ENCODE results near the gene RNF149.
A peak's percentile ranks its signal among the peaks of the same experiment; 100 is the strongest.
"Not testable (repeated sequence)": the region's sequence is repeated elsewhere in the genome, so short reads cannot be mapped to it uniquely, and the experiment has no call there.

Gene RNF149

GRCh38 chr2:101253013-101253702 is 55.3 kb downstream of the RNF149 start:
- DNase-seq, result peak; percentile 91

- peak; percentile 99 for DNase-seq
Measured at GRCh38 chr2:101252408-101253012, 56.0 kb downstream of the RNF149 start, which contains the start of gene CNOT11. Gene CNOT11, plus strand, starts transcription at chr2:101252886. Its CDS starts 79 bp downstream, at chr2:101252965.

DNA sequence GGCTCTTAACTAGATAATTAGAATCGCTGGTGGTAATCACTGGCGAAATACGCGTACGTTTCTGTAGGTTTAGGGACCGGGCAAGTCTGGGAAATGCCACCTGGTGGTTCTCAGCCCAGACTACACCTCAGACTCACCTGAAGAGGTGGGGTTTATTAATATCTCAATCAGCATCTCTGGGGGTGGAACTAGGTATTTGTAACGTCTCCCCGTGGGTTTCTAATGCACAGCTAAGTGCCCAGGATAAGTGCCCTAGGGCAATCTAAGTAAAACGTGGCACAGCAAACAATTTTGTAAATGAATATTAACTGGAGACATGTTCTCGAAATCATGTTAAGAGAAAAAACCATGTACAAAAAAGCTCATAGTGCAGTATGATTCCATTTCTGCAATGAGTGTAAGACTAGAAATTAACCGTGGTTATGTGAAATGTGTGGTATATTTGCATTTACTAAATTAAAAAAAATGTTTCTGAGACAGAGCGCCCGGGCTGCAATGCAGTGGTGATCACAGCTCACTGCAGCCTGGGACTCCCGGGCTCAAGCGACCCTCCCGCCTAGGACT is 56.6 kb downstream of the RNF149 start:
- DNase-seq, result peak; percentile 63

DNA sequence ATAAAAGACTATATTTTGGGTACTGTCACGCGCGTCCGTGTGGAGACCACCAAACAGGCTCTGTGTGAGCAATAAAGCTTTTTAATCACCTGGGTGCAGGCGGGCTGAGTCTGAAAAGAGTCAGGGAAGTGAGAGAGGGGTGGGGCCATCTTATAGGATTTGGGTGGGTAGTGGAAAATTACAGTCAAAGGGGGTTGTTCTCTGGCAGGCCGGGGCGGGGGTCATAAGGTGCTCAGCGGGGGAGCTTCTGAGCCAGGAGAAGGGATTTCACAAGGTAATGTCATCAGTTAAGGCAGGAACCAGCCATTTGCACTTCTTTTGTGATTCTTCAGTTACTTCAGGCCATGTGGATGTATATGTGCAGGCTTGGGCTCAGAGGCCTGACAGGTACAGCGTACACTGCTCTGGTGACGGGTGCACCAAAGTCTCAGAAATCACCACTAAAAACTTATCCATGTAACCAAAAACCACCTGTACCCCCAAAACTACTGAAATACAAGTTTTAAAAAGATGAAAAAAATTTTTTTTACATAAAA is 57.2 kb downstream of the RNF149 start:
- not testable (repeated sequence) for DNase-seq

GRCh38 chr2:101249826-101250225 is 58.7 kb downstream of the RNF149 start:
- DNase-seq, result no peak

- not testable (repeated sequence) for DNase-seq
Measured at GRCh38 chr2:101248756-101249155, 59.7 kb downstream of the RNF149 start.

DNA sequence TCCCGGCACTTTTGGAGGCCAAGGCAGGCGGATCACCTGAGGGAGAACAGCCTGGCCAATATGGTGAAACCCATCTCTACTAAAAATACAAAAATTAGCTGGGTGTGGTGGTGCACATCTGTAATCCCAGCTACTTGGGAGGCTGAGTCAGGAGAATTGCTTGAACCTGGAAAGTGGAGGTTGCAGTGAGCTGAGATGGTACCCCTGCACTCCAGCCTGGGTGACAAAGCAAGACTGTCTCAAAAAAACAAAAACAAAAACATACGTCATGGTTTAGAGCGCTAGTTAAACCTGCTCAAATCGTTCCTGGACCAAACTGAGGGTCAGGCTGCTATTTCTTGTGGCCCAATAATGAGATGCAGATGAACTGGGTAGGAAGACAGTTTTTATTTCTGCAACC is 63.0 kb downstream of the RNF149 start:
- DNase-seq, result not testable (repeated sequence)

DNA sequence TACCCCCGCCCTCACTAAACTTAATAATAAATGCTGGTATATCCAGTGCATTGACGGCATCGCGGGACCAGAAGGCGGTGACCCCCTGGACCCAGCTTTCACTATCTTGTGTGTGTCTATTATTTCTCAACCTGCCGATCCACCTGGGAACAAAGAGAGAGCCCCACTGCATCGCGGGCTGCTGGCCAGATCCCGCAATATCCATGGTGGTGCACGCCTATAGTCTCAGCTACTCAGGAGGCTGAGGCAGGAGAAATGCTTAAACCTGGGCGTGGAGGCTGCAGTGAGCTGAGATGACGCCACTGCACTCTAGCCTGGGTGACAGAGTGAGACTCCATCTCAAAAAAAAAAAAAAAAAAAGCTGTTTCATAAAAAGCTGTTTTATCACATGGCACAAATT is 63.6 kb downstream of the RNF149 start:
- DNase-seq, result not testable (repeated sequence)

GRCh38 chr2:101244373-101244772 is 64.1 kb downstream of the RNF149 start:
- DNase-seq, result not testable (repeated sequence)

- no peak for DNase-seq
Measured at GRCh38 chr2:101241158-101241557, 67.3 kb downstream of the RNF149 start.

DNA sequence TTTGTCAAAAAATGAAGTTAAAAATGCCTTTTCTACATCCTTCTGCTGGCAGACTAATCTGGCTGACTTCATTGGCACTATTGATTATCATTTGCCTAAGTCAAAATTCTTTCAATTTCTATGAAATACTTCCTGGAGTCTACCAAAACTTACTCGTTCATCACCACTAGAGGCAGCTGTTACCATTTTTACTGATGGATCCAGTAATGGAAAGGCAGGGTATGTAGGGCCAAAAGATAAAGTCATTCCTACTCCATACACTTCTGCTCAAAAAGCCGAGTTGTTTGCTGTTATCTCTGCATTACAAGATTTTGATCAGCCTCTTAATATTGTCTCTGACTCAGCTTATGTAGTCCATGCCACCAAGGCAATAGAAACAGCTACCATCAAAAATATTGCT is 67.8 kb downstream of the RNF149 start:
- DNase-seq, result not testable (repeated sequence)

DNA sequence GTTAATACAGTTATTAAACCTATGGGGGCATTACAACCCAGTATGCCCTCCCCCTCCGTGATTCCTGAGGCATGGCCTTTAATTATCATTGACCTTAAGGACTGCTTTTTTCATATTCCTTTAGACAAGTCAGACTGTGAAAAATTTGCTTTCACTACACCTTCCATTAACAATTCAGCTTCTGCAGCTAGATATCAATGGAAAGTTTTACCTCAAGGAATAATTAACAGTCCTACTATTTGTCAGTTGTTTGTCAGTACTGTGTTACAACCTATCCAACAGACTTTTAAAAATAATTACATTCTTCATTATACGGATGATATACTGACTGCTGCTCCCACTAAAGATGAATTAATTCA is 68.8 kb downstream of the RNF149 start:
- not testable (repeated sequence) for DNase-seq

DNA sequence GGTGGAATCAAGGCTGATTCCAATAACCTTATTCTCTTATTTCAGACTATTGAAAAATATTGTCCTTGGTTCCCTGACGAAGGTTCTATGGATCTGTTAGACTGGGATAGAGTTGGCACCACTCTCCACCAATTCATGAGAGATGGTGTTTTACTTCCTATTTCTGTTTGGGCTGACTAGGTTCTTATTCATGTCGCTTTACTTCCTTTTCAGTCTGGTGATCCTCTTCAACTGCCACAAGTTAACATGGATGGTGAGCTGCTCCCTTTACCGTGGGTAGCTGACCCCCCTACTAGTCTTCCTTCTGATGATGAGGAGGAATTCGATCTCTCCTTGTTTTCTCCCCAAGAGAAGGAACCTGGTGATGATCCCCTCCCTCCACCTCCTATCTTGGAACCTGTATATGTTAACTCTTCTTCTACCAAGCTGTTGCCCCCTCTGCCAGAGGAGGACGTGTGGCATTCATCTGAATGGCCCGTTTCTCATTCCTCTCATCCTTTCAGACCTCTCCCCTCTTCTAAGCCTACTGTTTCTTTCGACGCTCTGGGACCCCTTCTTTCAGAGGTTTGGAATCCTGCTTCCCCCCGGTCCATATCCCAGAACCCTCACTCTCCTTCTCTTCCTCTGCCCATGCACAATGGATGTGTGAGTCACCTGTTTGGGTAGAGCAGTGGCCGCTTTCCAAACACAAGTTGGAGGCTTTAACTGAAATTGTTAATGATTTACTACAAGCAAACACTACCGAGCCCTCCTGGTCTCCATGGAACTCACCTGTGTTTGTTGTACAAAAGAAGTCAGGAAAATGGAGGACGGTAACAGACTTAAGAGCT is 69.4 kb downstream of the RNF149 start:
- no peak for DNase-seq

GRCh38 chr2:101237944-101238343 is 70.6 kb downstream of the RNF149 start:
- not testable (repeated sequence) for DNase-seq

GRCh38 chr2:101235956-101236355 is 72.5 kb downstream of the RNF149 start:
- DNase-seq, result not testable (repeated sequence)

DNA sequence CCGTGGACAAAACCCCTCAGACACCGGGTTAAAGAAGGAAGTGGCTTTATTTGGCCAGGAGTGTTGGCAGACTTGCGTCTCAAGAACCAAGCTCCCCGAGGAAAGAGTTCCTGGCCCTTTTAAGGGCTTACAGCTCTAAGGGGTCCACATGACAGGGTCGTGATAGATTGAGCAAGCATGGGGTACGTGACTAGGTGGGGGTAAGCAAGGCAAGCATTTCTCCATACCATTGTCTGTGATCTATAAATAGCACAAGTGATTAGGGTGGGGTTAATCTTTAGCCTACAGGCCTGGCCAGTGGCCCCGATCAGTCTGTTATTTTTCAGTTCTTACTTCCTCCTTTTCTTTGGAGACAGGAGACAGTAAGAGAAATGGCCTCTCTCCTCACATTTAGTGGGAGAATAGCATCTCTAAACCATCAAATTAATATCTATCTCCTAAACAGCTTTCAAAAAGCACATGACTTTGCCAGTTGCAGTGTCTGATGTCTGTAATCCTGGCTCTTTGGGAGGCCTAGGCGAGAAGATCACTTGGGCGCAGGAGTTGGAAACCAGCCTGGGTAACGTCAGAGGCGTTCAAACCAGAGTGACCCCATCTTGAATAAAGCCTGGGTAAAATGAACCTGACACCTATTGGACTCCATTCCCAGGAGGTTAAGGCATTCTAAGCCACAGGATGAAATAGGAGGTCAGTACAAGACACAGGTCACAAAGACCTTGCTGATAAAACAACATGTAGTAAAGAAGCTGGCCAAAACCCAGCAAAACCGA is 74.1 kb downstream of the RNF149 start:
- DNase-seq, result no peak

DNA sequence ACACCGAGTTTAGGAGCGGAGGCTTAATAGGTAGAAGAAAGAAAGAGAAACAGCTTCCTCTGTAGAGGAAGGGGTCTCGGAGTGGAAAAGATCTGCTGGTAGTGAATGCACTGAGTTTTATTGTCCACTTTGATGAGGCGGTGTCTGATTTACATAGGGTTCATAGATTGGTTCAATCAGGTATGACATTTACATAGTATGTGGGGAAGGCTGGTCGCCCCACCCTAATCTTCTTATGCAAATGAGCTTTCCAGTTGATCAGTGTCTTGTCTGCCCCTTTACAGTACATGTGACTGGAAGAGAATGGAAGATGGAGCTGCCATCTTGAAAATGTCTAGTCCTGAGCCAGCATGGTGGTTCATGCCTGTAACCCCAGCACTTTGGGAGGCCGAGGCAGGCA is 75.7 kb downstream of the RNF149 start:
- no peak for DNase-seq

GRCh38 chr2:101231937-101232730 is 76.4 kb downstream of the RNF149 start:
- DNase-seq, result no peak

DNA sequence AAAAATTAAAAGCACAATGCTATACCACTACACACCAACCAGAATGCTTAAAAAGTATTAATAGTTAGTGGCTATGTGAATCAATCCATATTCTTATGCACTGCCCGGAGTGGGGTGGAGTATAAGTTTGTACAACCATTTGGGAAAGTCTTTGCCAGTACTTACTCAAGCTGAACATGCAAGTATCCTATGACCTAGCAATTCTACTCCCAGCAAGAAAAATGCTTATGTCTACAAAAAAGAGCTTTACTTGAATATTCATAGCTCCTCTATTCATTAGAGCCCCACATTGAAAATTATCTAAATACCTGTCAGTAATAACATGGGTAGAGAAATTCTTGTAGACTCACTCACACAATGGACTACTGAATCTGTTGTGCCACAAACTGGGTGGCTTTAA is 77.3 kb downstream of the RNF149 start:
- DNase-seq, result no peak

GRCh38 chr2:101230541-101231001 is 77.9 kb downstream of the RNF149 start:
- no peak for DNase-seq

Data from activated effector memory CD4-positive, alpha-beta T cell treated with anti-CD3 and anti-CD28 coated beads, Interleukin-2, amount 50 U/mL, for 16 hours (primary cell).